GM15510 (cell line): ENCODE measurements around the gene MORN5.
A peak's percentile ranks its signal among the peaks of the same experiment; 100 is the strongest.

ENCODE experiments used
- POLR2A ChIP-seq: IDR thresholded peaks from 3 replicates; pipeline ENCODE4 v1.6.1; 2011; ENCODE audit warnings: borderline replicate concordance; ENCODE audit not compliant: insufficient read length; ENCODE audit errors: extremely low read depth

The MORN5 gene

GRCh38 chr9:122159026-122159924 is at the start of gene MORN5, which contains the start of gene NDUFA8:
TSS of gene MORN5 (plus strand) at chr9:122159908. CDS start at chr9:122159973, 65 bp downstream.
TSS of gene NDUFA8 (minus strand) at chr9:122159779. CDS start at chr9:122159677, 102 bp downstream.
- TF ChIP-seq POLR2A = peak; percentile 78

- no peak for TF ChIP-seq POLR2A
These were observed 49.4 kb upstream of the MORN5 start for GRCh38 chr9:122110100-122110833.

GRCh38 chr9:122111413-122112085 is 48.2 kb upstream of the MORN5 start:
- no peak for TF ChIP-seq POLR2A

- no peak for TF ChIP-seq POLR2A
These were observed 47.5 kb upstream of the MORN5 start for GRCh38 chr9:122112238-122112637.

- no peak for TF ChIP-seq POLR2A
These were observed 46.1 kb upstream of the MORN5 start for GRCh38 chr9:122113574-122113973.

GRCh38 chr9:122115176-122116035 is 44.3 kb upstream of the MORN5 start:
- no peak for TF ChIP-seq POLR2A

GRCh38 chr9:122116040-122116439 is 43.7 kb upstream of the MORN5 start:
- TF ChIP-seq POLR2A = no peak

- no peak for TF ChIP-seq POLR2A
These were observed 43.1 kb upstream of the MORN5 start for GRCh38 chr9:122116448-122117173.

- TF ChIP-seq POLR2A = no peak
These were observed 41.2 kb upstream of the MORN5 start for GRCh38 chr9:122118343-122119165.

- TF ChIP-seq POLR2A = no peak
These were observed 40.6 kb upstream of the MORN5 start for GRCh38 chr9:122119166-122119521.

GRCh38 chr9:122119721-122120120 is 40.0 kb upstream of the MORN5 start:
- TF ChIP-seq POLR2A = no peak

GRCh38 chr9:122120316-122121071 is 39.2 kb upstream of the MORN5 start:
- TF ChIP-seq POLR2A = no peak

GRCh38 chr9:122121391-122121790 is 38.3 kb upstream of the MORN5 start:
- no peak for TF ChIP-seq POLR2A

- no peak for TF ChIP-seq POLR2A
These were observed 37.8 kb upstream of the MORN5 start for GRCh38 chr9:122121931-122122330.
